ENCODE data around the gene CDH4.

DNA sequence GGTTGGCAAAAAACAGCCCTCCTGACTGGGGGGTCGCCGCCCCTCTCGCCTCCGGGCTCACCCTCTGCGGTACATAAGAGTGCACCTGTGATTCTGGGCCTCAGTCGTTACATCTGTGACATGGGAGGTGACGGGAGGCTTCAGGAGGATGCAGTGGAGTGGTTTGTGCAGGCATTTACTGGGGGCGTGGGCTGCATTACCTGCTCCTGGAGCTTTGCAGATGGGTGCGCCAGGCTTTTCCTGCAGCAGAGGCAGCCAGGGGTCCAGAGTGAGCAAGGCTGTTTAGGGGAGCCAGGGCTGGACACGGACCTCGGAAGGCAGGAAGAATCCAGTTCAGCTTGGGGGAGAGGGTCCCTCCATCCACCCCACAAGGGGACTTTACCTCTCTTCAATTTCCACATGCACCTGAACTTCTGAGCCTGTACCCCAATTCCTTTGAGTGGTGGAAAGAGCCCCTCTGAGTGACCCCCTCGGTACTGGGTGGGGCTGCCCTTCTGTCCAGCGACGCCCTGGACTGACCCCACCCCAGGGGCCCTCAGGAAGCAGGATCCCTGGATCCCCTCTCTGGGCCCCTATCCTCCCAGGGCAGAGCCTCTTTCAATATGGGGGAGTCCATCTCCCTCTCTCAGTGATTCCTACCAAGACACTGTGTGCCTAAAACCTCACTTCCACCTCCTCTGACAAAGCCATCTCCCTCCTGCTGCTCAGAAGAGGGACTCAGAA is 679.6 kb downstream of the CDH4 start:
- TF ChIP-seq, protein P1, sequence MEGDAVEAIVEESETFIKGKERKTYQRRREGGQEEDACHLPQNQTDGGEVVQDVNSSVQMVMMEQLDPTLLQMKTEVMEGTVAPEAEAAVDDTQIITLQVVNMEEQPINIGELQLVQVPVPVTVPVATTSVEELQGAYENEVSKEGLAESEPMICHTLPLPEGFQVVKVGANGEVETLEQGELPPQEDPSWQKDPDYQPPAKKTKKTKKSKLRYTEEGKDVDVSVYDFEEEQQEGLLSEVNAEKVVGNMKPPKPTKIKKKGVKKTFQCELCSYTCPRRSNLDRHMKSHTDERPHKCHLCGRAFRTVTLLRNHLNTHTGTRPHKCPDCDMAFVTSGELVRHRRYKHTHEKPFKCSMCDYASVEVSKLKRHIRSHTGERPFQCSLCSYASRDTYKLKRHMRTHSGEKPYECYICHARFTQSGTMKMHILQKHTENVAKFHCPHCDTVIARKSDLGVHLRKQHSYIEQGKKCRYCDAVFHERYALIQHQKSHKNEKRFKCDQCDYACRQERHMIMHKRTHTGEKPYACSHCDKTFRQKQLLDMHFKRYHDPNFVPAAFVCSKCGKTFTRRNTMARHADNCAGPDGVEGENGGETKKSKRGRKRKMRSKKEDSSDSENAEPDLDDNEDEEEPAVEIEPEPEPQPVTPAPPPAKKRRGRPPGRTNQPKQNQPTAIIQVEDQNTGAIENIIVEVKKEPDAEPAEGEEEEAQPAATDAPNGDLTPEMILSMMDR (optimal IDR thresholded peaks at IDR 0.05 in 1 of 3, IDR thresholded peaks at IDR 0.05 in 1 of 3, conservative IDR thresholded peaks at IDR 0.05 in 1 of 3; ENCODE audit: extremely low read depth in 1 of 3, insufficient read depth in 2 of 3, low read length in 3 of 3), result no peak
- TF ChIP-seq EZH2 (IDR thresholded peaks at IDR 0.05; ENCODE audit: low read length), result no peak

All from keratinocyte (primary cell).